HG02870 (cell line): ENCODE data around the gene CTAGE9.
A peak's percentile ranks its signal among the peaks of the same experiment; 100 is the strongest.
"Not testable (repeated sequence)": the region's sequence is repeated elsewhere in the genome, so short reads cannot be mapped to it uniquely, and the experiment has no call there.

Experiments used
- ATAC-seq: cut with Tn5 transposase; IDR thresholded peaks from one replicate; pipeline ENCODE4 v1.9.1; 2021; ENCODE audit warnings: mild to moderate bottlenecking, moderate library complexity; ENCODE audit not compliant: unreplicated experiment

The CTAGE9 gene

GRCh38 chr6:131730264-131730663 lies 19.4 kb upstream of the CTAGE9 start:
- no peak for ATAC-seq

GRCh38 chr6:131729550-131729949 lies 18.7 kb upstream of the CTAGE9 start:
- no peak for ATAC-seq

GRCh38 chr6:131728296-131728939 lies 17.6 kb upstream of the CTAGE9 start:
- no peak for ATAC-seq

- no peak for ATAC-seq
Observed at GRCh38 chr6:131727868-131728267, 17.1 kb upstream of the CTAGE9 start.

- no peak for ATAC-seq
Observed at GRCh38 chr6:131727467-131727866, 16.6 kb upstream of the CTAGE9 start.

GRCh38 chr6:131724114-131724513 lies 13.3 kb upstream of the CTAGE9 start:
- ATAC-seq: no peak

GRCh38 chr6:131721161-131721560 lies 10.3 kb upstream of the CTAGE9 start:
- ATAC-seq: no peak

- no peak for ATAC-seq
Observed at GRCh38 chr6:131717836-131718542, 7.2 kb upstream of the CTAGE9 start.

GRCh38 chr6:131715567-131715966 lies 4.8 kb upstream of the CTAGE9 start:
- not testable (repeated sequence) for ATAC-seq

GRCh38 chr6:131703905-131704304 lies 6.9 kb downstream of the CTAGE9 start:
- not testable (repeated sequence) for ATAC-seq

GRCh38 chr6:131700851-131701250 lies 10.0 kb downstream of the CTAGE9 start:
- ATAC-seq: not testable (repeated sequence)

GRCh38 chr6:131696956-131697355 lies 13.9 kb downstream of the CTAGE9 start:
- ATAC-seq: no peak

- ATAC-seq: peak; percentile 98
Observed at GRCh38 chr6:131694832-131695426, 15.9 kb downstream of the CTAGE9 start.

- ATAC-seq: no peak
Observed at GRCh38 chr6:131693384-131693783, 17.4 kb downstream of the CTAGE9 start.

- ATAC-seq: no peak
Observed at GRCh38 chr6:131692589-131692988, 18.2 kb downstream of the CTAGE9 start.

GRCh38 chr6:131692031-131692430 lies 18.8 kb downstream of the CTAGE9 start:
- ATAC-seq: no peak

- peak; percentile 81 for ATAC-seq
Observed at GRCh38 chr6:131688286-131688685, 22.5 kb downstream of the CTAGE9 start.

GRCh38 chr6:131687022-131687421 lies 23.8 kb downstream of the CTAGE9 start:
- no peak for ATAC-seq

- ATAC-seq: peak; percentile 68
Observed at GRCh38 chr6:131685266-131685780, 25.5 kb downstream of the CTAGE9 start.

GRCh38 chr6:131683479-131683878 lies 27.3 kb downstream of the CTAGE9 start:
- ATAC-seq: peak; percentile 47

- ATAC-seq: no peak
Observed at GRCh38 chr6:131682442-131682841, 28.4 kb downstream of the CTAGE9 start.

GRCh38 chr6:131681585-131681984 lies 29.2 kb downstream of the CTAGE9 start:
- ATAC-seq: no peak
